B cell (primary cell): ENCODE data around the gene RSPH6A. TPM values are rescaled to one million over a fixed set of nuclear protein-coding genes. Genes with fewer than 3 reads are reported as not detected.

Experiments
- ATAC-seq: fragments of 200-7000 bp; cut with Tn5 transposase; one replicate; pipeline ENCODE4 v1.10.0; 2021; ENCODE audit warnings: low read depth, mild to moderate bottlenecking, moderate number of reproducible peaks, moderate library complexity
- CTCF ChIA-PET: fragments of 350-600 bp; sonication (Branson Sonifier 250); formaldehyde crosslinking; loops from one replicate; lab custom pipeline; 2021; ENCODE audit warnings: antibody characterized with exemption, inconsistent platforms; lab: Charles Lee
- POLR2A ChIA-PET: fragments of 350-600 bp; sonication (Branson Sonifier 250); formaldehyde crosslinking; loops from one replicate; lab custom pipeline; 2021; ENCODE audit warnings: antibody characterized with exemption; lab: Charles Lee
- DNase-seq: peaks from one replicate; pipeline ENCODE4 v3.0.0; 2013
- H2AFZ ChIP-seq: 2 replicates; pipeline ENCODE4 v1.6.1; 2012; ENCODE audit warnings: mild to moderate bottlenecking, low read depth, low read length; ENCODE audit not compliant: insufficient read depth, poor library complexity, severe bottlenecking
- H3K27ac ChIP-seq, 2 donors: 1 replicate in 1 of 2; 2 replicates in 1 of 2; pipeline ENCODE4 v1.5.1; 2012 to 2013; ENCODE audit warnings: low read length in 2 of 2, mild to moderate bottlenecking in 2 of 2, moderate library complexity in 1 of 2
- H3K27me3 ChIP-seq, 4 experiments: fragments of 200-600 bp in 1 of 4; sonication (generic) in 1 of 4; replicated peaks in 1 of 4; 1 replicate in 2 of 4; 2 replicates in 2 of 4; pipeline versions ENCODE4 v1.6.1 to v1.7.0; 2013 to 2016; ENCODE audit warnings: low read length in 3 of 4, mild to moderate bottlenecking in 2 of 4, mixed read lengths in 1 of 4, moderate library complexity in 1 of 4; ENCODE audit not compliant: insufficient read depth in 4 of 4, control insufficient read depth in 3 of 4; ENCODE audit errors: control extremely low read depth in 1 of 4
- H3K36me3 ChIP-seq, 2 experiments: replicated peaks in 1 of 2; 1 replicate in 1 of 2; 2 replicates in 1 of 2; pipeline versions ENCODE4 v1.6.1 to v1.7.1; 2013; ENCODE audit warnings: low read length in 1 of 2; ENCODE audit not compliant: insufficient read depth in 2 of 2, control insufficient read depth in 1 of 2; ENCODE audit errors: control extremely low read depth in 1 of 2, extremely low read depth in 1 of 2
- H3K4me1 ChIP-seq, 2 donors: fragments of 200-600 bp in 1 of 2; sonication (generic) in 1 of 2; 1 replicate in 1 of 2; 2 replicates in 1 of 2; pipeline versions ENCODE4 v1.5.1 to v1.6.1; 2013 to 2017; ENCODE audit warnings: low read length in 2 of 2; ENCODE audit not compliant: control insufficient read depth in 2 of 2, insufficient read depth in 2 of 2
- H3K4me2 ChIP-seq: replicated peaks from 2 replicates; pipeline ENCODE3; 2012; ENCODE audit warnings: mild to moderate bottlenecking, low read depth, low read length; ENCODE audit not compliant: poor library complexity, severe bottlenecking
- H3K4me3 ChIP-seq, 5 experiments: fragments of 200-600 bp in 1 of 5; sonication (generic) in 1 of 5; 1 replicate in 3 of 5; 2 replicates in 2 of 5; pipeline versions ENCODE4 v1.5.1 to v1.7.0; 2011 to 2016; ENCODE audit warnings: low read length in 4 of 5, mild to moderate bottlenecking in 4 of 5, low read depth in 2 of 5, control low read depth in 1 of 5, moderate library complexity in 1 of 5; ENCODE audit not compliant: insufficient read depth in 1 of 5; ENCODE audit errors: control extremely low read depth in 1 of 5, extremely low read depth in 1 of 5
- H3K79me2 ChIP-seq: fragments of 200-600 bp; sonication (generic); one replicate; pipeline ENCODE4 v1.6.0; 2016; ENCODE audit warnings: low read length; ENCODE audit not compliant: control insufficient read depth, insufficient read depth
- H3K9ac ChIP-seq: fragments of 200-600 bp; sonication (generic); 2 replicates; pipeline ENCODE4 v1.6.1; 2017; ENCODE audit warnings: mild to moderate bottlenecking, low read length, moderate library complexity
- H3K9me3 ChIP-seq, 3 donors: one replicate each; pipeline versions ENCODE4 v1.6.1 to v1.7.1; 2013; ENCODE audit warnings: low read length in 2 of 3; ENCODE audit not compliant: control insufficient read depth in 2 of 3, insufficient read depth in 1 of 3; ENCODE audit errors: control extremely low read depth in 1 of 3
- H4K20me1 ChIP-seq: 2 replicates; pipeline ENCODE4 v1.6.0; 2012; ENCODE audit warnings: mild to moderate bottlenecking, low read length; ENCODE audit not compliant: insufficient read depth, control insufficient read depth, poor library complexity, severe bottlenecking
- H3K27ac Mint-ChIP-seq: one replicate; pipeline ENCODE4 v1.8.0; 2021; ENCODE audit warnings: mixed read lengths
- H3K27me3 Mint-ChIP-seq: one replicate; pipeline ENCODE4 v1.8.0; 2021; ENCODE audit warnings: mixed read lengths
- H3K4me1 Mint-ChIP-seq: one replicate; pipeline ENCODE4 v1.8.0; 2021; ENCODE audit warnings: mixed read lengths
- H3K4me3 Mint-ChIP-seq: one replicate; pipeline ENCODE4 v1.8.0; 2021; ENCODE audit warnings: mixed read lengths
- H3K9me3 Mint-ChIP-seq: one replicate; pipeline ENCODE4 v1.8.0; 2022; ENCODE audit warnings: mixed read lengths; ENCODE audit not compliant: insufficient read depth
- CTCF ChIP-seq: fragments of 200-600 bp; IDR thresholded peaks from one replicate; pipeline ENCODE4 v1.8.0; 2022; ENCODE audit warnings: antibody characterized with exemption, mild to moderate bottlenecking
- EZH2 ChIP-seq: IDR thresholded peaks from 2 replicates; pipeline ENCODE4 v1.6.1; 2012; ENCODE audit warnings: borderline replicate concordance, low read depth, mild to moderate bottlenecking, moderate library complexity, low read length; ENCODE audit not compliant: insufficient read depth, poor library complexity, severe bottlenecking
- WGBS: methylation state at CpG from one replicate; pipeline ENCODE4 v1.1.5; 2013; ENCODE audit warnings: missing lambda C conversion rate; ENCODE audit not compliant: insufficient coverage; 5-methylcytosine and 5-hydroxymethylcytosine counted together
- intact Hi-C: fragments of 100-400 bp; cut with micrococcal nuclease; formaldehyde crosslinking; loops from one replicate; pipeline ENCODE4 v1.10.0; 2022
- polyA plus RNA-seq: library from polyadenylated mRNA; depleted of rRNA; stranded (reverse); fragments of >200 nt; gene quantifications from 2 replicates; pipeline ENCODE4 v1.2.3, GENCODE V29; 2012
- total RNA-seq, 2 donors: library from RNA; stranded (reverse); fragments of 120-200 nt in 1 of 2; gene quantifications; 1 replicate in 1 of 2; 2 replicates in 1 of 2; pipeline versions ENCODE4 v1.2.3 to v1.2.4, GENCODE V29; 2013 to 2022

The RSPH6A gene
- total and polyA plus RNA-seq, 2 donors (not counting 1 experiment from before 2014, with no cell fraction given) = 0.03 to 0.62 TPM

- intact Hi-C loops = no loop called here
- 77% methylated on average over 4 of the region's 5 CpGs for WGBS
- Mint-ChIP-seq H3K4me1 (peaks cover 4% of the 10 kb centered on the region), H3K27me3 (no peaks in the 10 kb centered on the region), H3K4me3 (no peak overlapping the region), H3K27ac (no peak overlapping the region), H3K9me3 (no peaks in the 10 kb centered on the region)
- Histone ChIP-seq H4K20me1 (peaks cover 83% of the 10 kb centered on the region), H3K4me1 (peaks cover 0 to 5% of the 10 kb centered on the region in 2 donors), H3K27ac (no peak overlapping the region), H3K36me3 (peaks cover 0 to 29% of the 10 kb centered on the region in 2 experiments), H3K4me3 (no peak overlapping the region), H2AFZ (no peak overlapping the region), H3K9me3 (no peaks in the 10 kb centered on the region), H3K4me2 (no peak overlapping the region), H3K9ac (no peak overlapping the region), H3K79me2 (peaks cover 8% of the 10 kb centered on the region), H3K27me3 (peaks cover 0 to 10% (median 0%) of the 10 kb centered on the region in 4 experiments)
- TF ChIP-seq CTCF = no peak
- DNase-seq (no peak), ATAC-seq (no peak)
- POLR2A ChIA-PET = no interaction called here
- CTCF ChIA-PET = interaction anchor here (1.3 to 1.5 kb wide), 2 partner anchors 14 to 16 kb away, joined by 5 read pairs; partner anchors contain the start of gene SIX5
These were observed 30.0 kb downstream of the RSPH6A start for GRCh38 chr19:45785097-45785496.

GRCh38 chr19:45784096-45784495, 31.0 kb downstream of the RSPH6A start:
- Histone ChIP-seq H3K36me3 (peaks cover 0 to 25% of the 10 kb centered on the region in 2 experiments), H3K4me1 (peaks cover 10 to 15% of the 10 kb centered on the region in 2 donors), H3K9me3 (peaks cover 0 to 4% (median 0%) of the 10 kb centered on the region in 3 donors), H3K27me3 (peaks cover 0 to 20% (median 2%) of the 10 kb centered on the region in 4 experiments), H3K4me3 (no peak overlapping the region), H3K79me2 (peaks cover 8% of the 10 kb centered on the region), H3K27ac (no peak overlapping the region), H3K4me2 (no peak overlapping the region), H3K9ac (no peak overlapping the region), H4K20me1 (peaks cover 88% of the 10 kb centered on the region), H2AFZ (no peak overlapping the region)
- peaks cover 8% of the 10 kb centered on the region for H3K27me3 Mint-ChIP-seq
- ChIA-PET POLR2A (interaction anchor here (0.6 kb wide), 1 partner anchor 1032 kb away, joined by 5 read pairs; no protein-coding TSS in a partner anchor), CTCF (interaction anchor here (1.3 to 1.5 kb wide), 2 partner anchors 15 kb away, joined by 5 read pairs; partner anchors contain the start of gene SIX5)
- WGBS = 93% methylated on average over 3 of the region's 4 CpGs
- H3K9me3 Mint-ChIP-seq = no peaks in the 10 kb centered on the region
- peaks cover 12% of the 10 kb centered on the region for H3K4me1 Mint-ChIP-seq
- no peak for ATAC-seq
- H3K27ac Mint-ChIP-seq = no peak overlapping the region
- TF ChIP-seq EZH2 (no peak), CTCF (no peak)
- intact Hi-C loops = no loop called here
- no peak overlapping the region for H3K4me3 Mint-ChIP-seq
- no peak for DNase-seq
